DND-41 (cell line): ENCODE data around the gene MPL.

ENCODE experiments used
- ATAC-seq: fragments of 200-7000 bp; cut with Tn5 transposase; 3 replicates; pipeline ENCODE4 v1.9.1; 2021; ENCODE audit warnings: low read depth; ENCODE audit not compliant: insufficient read depth
- DNase-seq: peaks from one replicate; pipeline ENCODE4 v3.0.0-alpha.2; 2020
- H2AFZ ChIP-seq: 2 replicates; pipeline ENCODE4 v1.6.0; 2012; ENCODE audit warnings: low read depth, low read length
- H3K27ac ChIP-seq: 2 replicates; pipeline ENCODE4 v1.5.1; 2012; ENCODE audit warnings: low read length, inconsistent platforms
- H3K27me3 ChIP-seq: fragments of 200-600 bp; sonication (generic); 2 replicates; pipeline ENCODE4 v1.6.0; 2012; ENCODE audit warnings: low read length, mild to moderate bottlenecking, inconsistent platforms; ENCODE audit not compliant: insufficient read depth, poor library complexity
- H3K36me3 ChIP-seq: 2 replicates; pipeline ENCODE4 v1.5.1; 2012; ENCODE audit warnings: low read length, inconsistent platforms; ENCODE audit not compliant: insufficient read depth
- H3K4me1 ChIP-seq: 2 replicates; pipeline ENCODE4 v1.5.1; 2012; ENCODE audit warnings: mild to moderate bottlenecking, low read length; ENCODE audit not compliant: insufficient read depth
- H3K4me2 ChIP-seq: 2 replicates; pipeline ENCODE4 v1.6.0; 2012; ENCODE audit warnings: mild to moderate bottlenecking, moderate library complexity, low read length, inconsistent platforms; ENCODE audit not compliant: insufficient read depth
- H3K4me3 ChIP-seq, 2 experiments: fragments of 200-600 bp in 1 of 2; shearing (Covaris generic) in 1 of 2; 2 replicates each; pipeline ENCODE4 v1.5.1; 2012 to 2016; ENCODE audit warnings: inconsistent platforms in 2 of 2, low read length in 2 of 2, mild to moderate bottlenecking in 2 of 2, low read depth in 1 of 2, moderate library complexity in 1 of 2
- H3K79me2 ChIP-seq: 2 replicates; pipeline ENCODE4 v1.6.0; 2012; ENCODE audit warnings: low read length, inconsistent platforms; ENCODE audit not compliant: insufficient read depth
- H3K9ac ChIP-seq: 2 replicates; pipeline ENCODE4 v1.6.0; 2012; ENCODE audit warnings: low read depth, mild to moderate bottlenecking, inconsistent platforms, low read length, moderate library complexity
- H3K9me3 ChIP-seq: 2 replicates; pipeline ENCODE4 v1.5.1; 2012; ENCODE audit warnings: low read length, moderate library complexity, mild to moderate bottlenecking, inconsistent platforms; ENCODE audit not compliant: insufficient read depth, severe bottlenecking
- H4K20me1 ChIP-seq: 2 replicates; pipeline ENCODE4 v1.6.0; 2012; ENCODE audit warnings: low read length; ENCODE audit not compliant: insufficient read depth
- EZH2 ChIP-seq: IDR thresholded peaks from 3 replicates; pipeline ENCODE4 v1.6.1; 2012; ENCODE audit warnings: borderline replicate concordance, low read depth, mild to moderate bottlenecking, moderate library complexity, low read length, inconsistent platforms; ENCODE audit not compliant: severe bottlenecking
- TF ChIP-seq, protein P1 (sequence below): IDR thresholded peaks from 2 replicates; pipeline ENCODE4 v1.5.1; 2012; ENCODE audit warnings: borderline replicate concordance, low read length, moderate library complexity, mild to moderate bottlenecking; ENCODE audit not compliant: poor library complexity, severe bottlenecking; ENCODE audit errors: extremely low read depth

MPL gene

DNA sequence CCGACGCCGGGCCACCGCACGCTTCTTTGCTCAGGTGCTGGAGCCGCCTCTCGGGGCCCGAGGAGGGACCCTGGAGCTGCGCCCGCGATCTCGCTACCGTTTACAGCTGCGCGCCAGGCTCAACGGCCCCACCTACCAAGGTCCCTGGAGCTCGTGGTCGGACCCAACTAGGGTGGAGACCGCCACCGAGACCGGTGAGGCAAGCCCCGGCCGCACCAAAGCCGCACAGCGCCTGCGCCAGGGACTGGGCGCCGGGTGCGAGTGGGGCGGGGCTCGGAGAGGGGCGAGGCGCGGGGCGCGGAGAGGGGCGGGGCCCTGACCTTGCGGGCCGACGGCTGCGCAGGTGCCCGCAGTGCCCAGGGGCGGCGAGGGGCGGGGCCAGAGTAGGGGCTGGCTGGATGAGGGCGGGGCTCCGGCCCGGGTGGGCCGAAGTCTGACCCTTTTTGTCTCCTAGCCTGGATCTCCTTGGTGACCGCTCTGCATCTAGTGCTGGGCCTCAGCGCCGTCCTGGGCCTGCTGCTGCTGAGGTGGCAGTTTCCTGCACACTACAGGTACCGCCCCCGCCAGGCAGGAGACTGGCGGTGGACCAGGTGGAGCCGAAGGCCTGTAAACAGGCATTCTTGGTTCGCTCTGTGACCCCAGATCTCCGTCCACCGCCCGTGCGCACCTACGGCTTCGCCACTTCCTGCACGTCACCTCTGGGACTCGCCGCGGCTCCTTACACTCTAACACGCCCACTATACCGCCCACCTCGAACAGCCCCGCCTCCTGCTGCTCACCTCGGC is 11.4 kb downstream of the MPL start:
- TF ChIP-seq, protein P1, sequence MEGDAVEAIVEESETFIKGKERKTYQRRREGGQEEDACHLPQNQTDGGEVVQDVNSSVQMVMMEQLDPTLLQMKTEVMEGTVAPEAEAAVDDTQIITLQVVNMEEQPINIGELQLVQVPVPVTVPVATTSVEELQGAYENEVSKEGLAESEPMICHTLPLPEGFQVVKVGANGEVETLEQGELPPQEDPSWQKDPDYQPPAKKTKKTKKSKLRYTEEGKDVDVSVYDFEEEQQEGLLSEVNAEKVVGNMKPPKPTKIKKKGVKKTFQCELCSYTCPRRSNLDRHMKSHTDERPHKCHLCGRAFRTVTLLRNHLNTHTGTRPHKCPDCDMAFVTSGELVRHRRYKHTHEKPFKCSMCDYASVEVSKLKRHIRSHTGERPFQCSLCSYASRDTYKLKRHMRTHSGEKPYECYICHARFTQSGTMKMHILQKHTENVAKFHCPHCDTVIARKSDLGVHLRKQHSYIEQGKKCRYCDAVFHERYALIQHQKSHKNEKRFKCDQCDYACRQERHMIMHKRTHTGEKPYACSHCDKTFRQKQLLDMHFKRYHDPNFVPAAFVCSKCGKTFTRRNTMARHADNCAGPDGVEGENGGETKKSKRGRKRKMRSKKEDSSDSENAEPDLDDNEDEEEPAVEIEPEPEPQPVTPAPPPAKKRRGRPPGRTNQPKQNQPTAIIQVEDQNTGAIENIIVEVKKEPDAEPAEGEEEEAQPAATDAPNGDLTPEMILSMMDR, result no peak
- TF ChIP-seq EZH2, result no peak
- ATAC-seq (no peak), DNase-seq (no peak)
- Histone ChIP-seq H3K9ac (no peak overlapping the region), H3K9me3 (no peaks in the 10 kb centered on the region), H4K20me1 (no peaks in the 10 kb centered on the region), H3K27me3 (no peaks in the 10 kb centered on the region), H3K4me3 (no peak overlapping the region), H3K27ac (no peak overlapping the region), H3K4me2 (no peak overlapping the region), H3K36me3 (no peaks in the 10 kb centered on the region), H2AFZ (no peak overlapping the region), H3K79me2 (no peaks in the 10 kb centered on the region), H3K4me1 (no peaks in the 10 kb centered on the region)

DNA sequence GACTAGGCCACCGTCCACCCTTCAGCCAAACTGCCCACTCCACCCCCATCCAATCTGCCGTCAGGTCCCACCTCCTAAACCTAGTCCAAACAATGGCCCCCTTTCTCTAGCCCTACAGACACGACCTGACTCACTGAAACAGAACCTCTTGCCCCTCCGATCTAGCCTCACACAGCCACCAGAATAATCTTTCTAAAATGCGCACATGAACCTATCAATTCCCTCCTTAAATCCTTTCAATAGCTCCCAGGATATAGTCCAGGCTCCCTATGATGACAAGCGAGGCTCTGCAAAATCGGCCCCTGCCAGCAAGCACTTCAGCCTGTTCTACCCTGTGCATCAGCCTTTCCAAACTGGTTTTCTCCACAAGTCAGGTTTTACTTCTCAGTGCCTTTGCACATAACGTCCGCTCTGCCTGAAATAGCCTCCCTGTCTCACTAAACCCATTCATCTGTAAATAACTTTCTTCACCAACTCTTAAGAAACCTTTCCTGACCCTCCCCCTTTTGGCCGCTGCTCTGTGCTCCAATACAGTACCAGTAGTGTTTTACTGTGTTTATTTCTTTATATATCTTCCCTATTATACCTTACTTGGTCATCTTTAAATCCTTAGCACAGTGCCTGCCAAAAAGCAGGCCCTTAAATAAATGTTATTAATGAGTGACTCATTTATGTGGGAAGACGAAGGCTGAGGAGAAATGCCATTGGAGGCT is 12.1 kb downstream of the MPL start:
- Histone ChIP-seq H3K79me2 (no peaks in the 10 kb centered on the region), H3K27me3 (no peaks in the 10 kb centered on the region), H2AFZ (no peak overlapping the region), H3K4me3 (no peak overlapping the region), H3K4me1 (no peaks in the 10 kb centered on the region), H3K9me3 (no peaks in the 10 kb centered on the region), H3K36me3 (no peaks in the 10 kb centered on the region), H3K4me2 (no peak overlapping the region), H4K20me1 (no peaks in the 10 kb centered on the region), H3K27ac (no peak overlapping the region), H3K9ac (no peak overlapping the region)
- ATAC-seq, result no peak
- no peak for DNase-seq
- no peak for TF ChIP-seq EZH2
- TF ChIP-seq, protein P1, result no peak

DNA sequence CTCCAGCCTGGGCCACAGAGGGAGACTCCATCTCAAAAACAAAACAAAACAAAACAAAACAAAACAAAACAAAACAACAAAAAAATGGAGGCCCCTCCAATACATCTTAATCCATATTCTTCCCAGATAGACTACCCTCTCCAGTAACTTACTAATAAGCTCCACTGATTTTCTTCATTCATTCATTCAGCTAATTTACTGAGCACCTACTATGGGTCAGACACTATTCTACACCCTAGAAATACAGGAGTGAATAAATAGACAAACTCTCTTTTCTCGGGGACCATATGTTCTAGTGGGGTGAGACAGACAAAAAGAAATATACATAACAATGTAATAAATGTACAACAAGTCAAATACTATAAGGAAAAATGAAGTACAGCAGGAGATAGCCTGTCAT is 13.4 kb downstream of the MPL start:
- Histone ChIP-seq H3K9ac (no peak overlapping the region), H3K4me3 (no peak overlapping the region), H3K9me3 (no peaks in the 10 kb centered on the region), H3K27ac (no peak overlapping the region), H3K4me2 (no peak overlapping the region), H3K36me3 (no peaks in the 10 kb centered on the region), H3K27me3 (no peaks in the 10 kb centered on the region), H4K20me1 (no peaks in the 10 kb centered on the region), H3K79me2 (no peaks in the 10 kb centered on the region), H3K4me1 (no peaks in the 10 kb centered on the region), H2AFZ (no peak overlapping the region)
- TF ChIP-seq, protein P1, result no peak
- no peak for TF ChIP-seq EZH2
- no peak for ATAC-seq
- DNase-seq, result no peak
